KMS-11 (cell line): ENCODE measurements around the gene NETO1.

ENCODE experiments used
- H2AFZ ChIP-seq: fragments of 200-600 bp; sonication (generic); 2 replicates; pipeline ENCODE4 v1.6.1; 2016; ENCODE audit warnings: antibody characterized with exemption, mixed run types, low read depth
- H3K27ac ChIP-seq: fragments of 200-600 bp; sonication (generic); 2 replicates; pipeline ENCODE4 v1.6.1; 2016; ENCODE audit warnings: mild to moderate bottlenecking, mixed run types
- H3K27me3 ChIP-seq: fragments of 200-600 bp; sonication (generic); 2 replicates; pipeline ENCODE4 v1.6.1; 2017; ENCODE audit warnings: mild to moderate bottlenecking, low read depth, mixed run types, moderate library complexity; ENCODE audit not compliant: insufficient read depth
- H3K36me3 ChIP-seq: fragments of 200-600 bp; sonication (generic); 2 replicates; pipeline ENCODE4 v1.6.1; 2017; ENCODE audit warnings: mild to moderate bottlenecking, mixed run types; ENCODE audit not compliant: insufficient read depth
- H3K4me1 ChIP-seq: fragments of 200-600 bp; sonication (generic); 2 replicates; pipeline ENCODE4 v1.6.1; 2016; ENCODE audit warnings: mild to moderate bottlenecking, low read depth, mixed run types; ENCODE audit not compliant: poor library complexity, severe bottlenecking
- H3K4me2 ChIP-seq: fragments of 200-600 bp; sonication (generic); 2 replicates; pipeline ENCODE4 v1.7.0; 2016; ENCODE audit warnings: mild to moderate bottlenecking, mixed run types
- H3K4me3 ChIP-seq: fragments of 200-600 bp; sonication (generic); IDR thresholded peaks from 2 replicates; pipeline ENCODE4 v1.6.1; 2017; ENCODE audit warnings: low read depth, low read length, mixed read lengths; ENCODE audit not compliant: insufficient read depth
- H3K79me2 ChIP-seq: fragments of 200-600 bp; sonication (generic); 2 replicates; pipeline ENCODE4 v1.6.1; 2016; ENCODE audit warnings: low read depth, mixed run types; ENCODE audit not compliant: insufficient read depth
- H3K9ac ChIP-seq: fragments of 200-600 bp; sonication (generic); 2 replicates; pipeline ENCODE4 v1.6.1; 2016; ENCODE audit warnings: mild to moderate bottlenecking, mixed run types
- H4K20me1 ChIP-seq: fragments of 200-600 bp; sonication (generic); 2 replicates; pipeline ENCODE4 v1.6.1; 2016; ENCODE audit warnings: mild to moderate bottlenecking, mixed run types; ENCODE audit not compliant: insufficient read depth
- TF ChIP-seq, protein P1 (sequence below): fragments of 200-600 bp; sonication (generic); conservative IDR thresholded peaks from 2 replicates; pipeline ENCODE4 v1.6.1; 2017; ENCODE audit warnings: low read depth, mild to moderate bottlenecking, antibody characterized with exemption, low read length, moderate library complexity, mixed read lengths

The NETO1 gene

DNA sequence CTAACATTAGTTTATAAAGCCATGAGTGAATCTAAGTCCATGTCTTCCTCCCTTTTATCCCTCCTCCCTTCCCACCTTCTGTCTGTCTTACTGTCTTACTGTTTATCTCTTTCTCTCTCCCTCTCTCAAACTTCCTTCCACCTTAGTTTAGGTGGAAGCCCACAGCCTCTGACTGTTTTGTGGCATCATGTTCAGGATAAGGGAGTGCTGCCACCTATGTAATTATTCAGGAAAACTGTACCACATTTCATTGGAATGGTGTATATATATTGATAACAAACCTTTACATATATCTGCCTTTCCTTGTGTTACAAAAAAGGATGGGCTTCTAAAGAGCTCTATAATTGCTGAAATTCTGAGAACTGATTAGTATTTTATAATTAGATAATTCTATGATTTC, 48.7 kb downstream of the NETO1 start:
- H2AFZ ChIP-seq: no peak overlapping the region
- no peak overlapping the region for H3K9ac ChIP-seq
- H4K20me1 ChIP-seq: no peaks in the 10 kb centered on the region
- no peaks in the 10 kb centered on the region for H3K79me2 ChIP-seq
- TF ChIP-seq, protein P1, sequence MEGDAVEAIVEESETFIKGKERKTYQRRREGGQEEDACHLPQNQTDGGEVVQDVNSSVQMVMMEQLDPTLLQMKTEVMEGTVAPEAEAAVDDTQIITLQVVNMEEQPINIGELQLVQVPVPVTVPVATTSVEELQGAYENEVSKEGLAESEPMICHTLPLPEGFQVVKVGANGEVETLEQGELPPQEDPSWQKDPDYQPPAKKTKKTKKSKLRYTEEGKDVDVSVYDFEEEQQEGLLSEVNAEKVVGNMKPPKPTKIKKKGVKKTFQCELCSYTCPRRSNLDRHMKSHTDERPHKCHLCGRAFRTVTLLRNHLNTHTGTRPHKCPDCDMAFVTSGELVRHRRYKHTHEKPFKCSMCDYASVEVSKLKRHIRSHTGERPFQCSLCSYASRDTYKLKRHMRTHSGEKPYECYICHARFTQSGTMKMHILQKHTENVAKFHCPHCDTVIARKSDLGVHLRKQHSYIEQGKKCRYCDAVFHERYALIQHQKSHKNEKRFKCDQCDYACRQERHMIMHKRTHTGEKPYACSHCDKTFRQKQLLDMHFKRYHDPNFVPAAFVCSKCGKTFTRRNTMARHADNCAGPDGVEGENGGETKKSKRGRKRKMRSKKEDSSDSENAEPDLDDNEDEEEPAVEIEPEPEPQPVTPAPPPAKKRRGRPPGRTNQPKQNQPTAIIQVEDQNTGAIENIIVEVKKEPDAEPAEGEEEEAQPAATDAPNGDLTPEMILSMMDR: no peak
- H3K27ac ChIP-seq: no peak overlapping the region
- H3K27me3 ChIP-seq: no peaks in the 10 kb centered on the region
- no peaks in the 10 kb centered on the region for H3K36me3 ChIP-seq
- no peaks in the 10 kb centered on the region for H3K4me1 ChIP-seq
- no peak overlapping the region for H3K4me3 ChIP-seq
- H3K4me2 ChIP-seq: no peak overlapping the region

- Histone ChIP-seq H3K4me3 (no peak overlapping the region), H2AFZ (no peak overlapping the region)
Observed at GRCh38 chr18:72811047-72811446, 56.7 kb downstream of the NETO1 start.

DNA sequence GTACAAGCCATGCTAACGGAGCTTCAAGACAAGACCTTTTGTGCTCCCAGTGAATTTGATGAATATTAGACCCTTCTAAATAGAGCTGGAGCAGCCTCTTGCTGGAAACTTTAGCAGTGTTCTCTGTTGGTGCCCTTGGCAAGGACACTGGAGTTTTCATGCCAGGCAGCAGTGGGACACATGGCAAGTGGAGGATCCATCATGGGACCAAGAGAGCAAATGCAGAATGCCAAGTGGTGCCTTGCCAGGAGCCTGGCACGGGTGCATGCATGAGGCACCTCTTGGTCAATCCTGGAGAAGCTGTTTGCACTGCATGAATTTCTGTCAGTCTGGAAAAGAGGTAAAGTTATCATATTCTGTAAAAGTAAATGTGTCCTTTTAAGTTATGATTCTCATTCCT, 59.1 kb downstream of the NETO1 start:
- Histone ChIP-seq H3K4me2 (no peak overlapping the region), H3K36me3 (no peaks in the 10 kb centered on the region), H2AFZ (no peak overlapping the region), H3K79me2 (no peaks in the 10 kb centered on the region), H3K27ac (no peak overlapping the region), H4K20me1 (no peaks in the 10 kb centered on the region), H3K9ac (no peak overlapping the region), H3K27me3 (no peaks in the 10 kb centered on the region), H3K4me3 (no peak overlapping the region), H3K4me1 (no peaks in the 10 kb centered on the region)
- TF ChIP-seq, protein P1: no peak

More at GRCh38 chr18:72811047-72811446, 56.7 kb downstream of the NETO1 start:
- no peaks in the 10 kb centered on the region for H3K27me3 ChIP-seq
- H4K20me1 ChIP-seq: no peaks in the 10 kb centered on the region
- no peak overlapping the region for H3K27ac ChIP-seq
- TF ChIP-seq, protein P1: no peak
- no peaks in the 10 kb centered on the region for H3K36me3 ChIP-seq
- H3K9ac ChIP-seq: no peak overlapping the region
- no peaks in the 10 kb centered on the region for H3K79me2 ChIP-seq
- H3K4me2 ChIP-seq: no peak overlapping the region
- H3K4me1 ChIP-seq: no peaks in the 10 kb centered on the region

GRCh38 chr18:72799106-72799505, 68.7 kb downstream of the NETO1 start:
- Histone ChIP-seq H3K4me2 (no peak overlapping the region), H3K9ac (no peak overlapping the region), H2AFZ (no peak overlapping the region), H3K27ac (no peak overlapping the region), H3K27me3 (no peaks in the 10 kb centered on the region), H3K36me3 (no peaks in the 10 kb centered on the region), H3K79me2 (no peaks in the 10 kb centered on the region), H3K4me3 (no peak overlapping the region), H4K20me1 (no peaks in the 10 kb centered on the region), H3K4me1 (no peaks in the 10 kb centered on the region)
- TF ChIP-seq, protein P1: no peak
